Natural killer cell (primary cell): ENCODE data around the gene MBD1. TPM values are rescaled to one million over a fixed set of nuclear protein-coding genes. Genes with fewer than 3 reads are reported as not detected.
A peak's percentile ranks its signal among the peaks of the same experiment; 100 is the strongest.

Experiments
- ATAC-seq, 3 donors: fragments of 150-1000 bp in 2 of 3; fragments of 200-7000 bp in 1 of 3; cut with Tn5 transposase; 1 replicate in 1 of 3; 2 replicates in 2 of 3; pipeline ENCODE4 v1.10.0; 2021; ENCODE audit warnings: mild to moderate bottlenecking in 2 of 3, moderate library complexity in 2 of 3
- DNase-seq, 2 donors: peaks; one replicate each; pipeline versions ENCODE4 v3.0.0 to v3.0.0-alpha.2; 2013 to 2021; ENCODE audit warnings: mixed read lengths in 1 of 2
- H3K27ac ChIP-seq: one replicate; pipeline ENCODE4 v1.5.1; 2013; ENCODE audit warnings: mild to moderate bottlenecking, low read length
- H3K27me3 ChIP-seq: one replicate; pipeline ENCODE4 v1.6.1; 2013; ENCODE audit warnings: low read length; ENCODE audit not compliant: control insufficient read depth, insufficient read depth
- H3K36me3 ChIP-seq: one replicate; pipeline ENCODE4 v1.6.1; 2013; ENCODE audit warnings: low read length; ENCODE audit not compliant: control insufficient read depth, insufficient read depth
- H3K4me1 ChIP-seq: one replicate; pipeline ENCODE4 v1.6.1; 2013; ENCODE audit warnings: low read length; ENCODE audit not compliant: control insufficient read depth, insufficient read depth
- H3K4me3 ChIP-seq: one replicate; pipeline ENCODE4 v1.5.1; 2013; ENCODE audit warnings: low read length
- H3K9me3 ChIP-seq: one replicate; pipeline ENCODE4 v1.6.1; 2013; ENCODE audit warnings: low read length; ENCODE audit not compliant: control insufficient read depth, insufficient read depth
- H3K27ac Mint-ChIP-seq, 2 donors: one replicate each; pipeline ENCODE4 v1.8.0; 2022; ENCODE audit warnings: mild to moderate bottlenecking in 2 of 2, mixed read lengths in 2 of 2, moderate library complexity in 1 of 2
- H3K27me3 Mint-ChIP-seq, 2 donors: one replicate each; pipeline ENCODE4 v1.8.0; 2022; ENCODE audit warnings: low read depth in 2 of 2, mixed read lengths in 2 of 2
- H3K36me3 Mint-ChIP-seq: one replicate; pipeline ENCODE4 v1.8.0; 2022; ENCODE audit warnings: mixed read lengths
- H3K4me1 Mint-ChIP-seq, 2 donors: one replicate each; pipeline ENCODE4 v1.8.0; 2022; ENCODE audit warnings: mixed read lengths in 2 of 2
- H3K4me3 Mint-ChIP-seq: one replicate; pipeline ENCODE4 v1.8.0; 2022; ENCODE audit warnings: mild to moderate bottlenecking, moderate library complexity, mixed read lengths
- H3K9me3 Mint-ChIP-seq, 2 donors: one replicate each; pipeline ENCODE4 v1.8.0; 2022; ENCODE audit warnings: mixed read lengths in 2 of 2
- WGBS: methylation state at CpG from one replicate; pipeline ENCODE4 v1.1.7; 2013; ENCODE audit warnings: missing lambda C conversion rate; ENCODE audit not compliant: insufficient coverage; 5-methylcytosine and 5-hydroxymethylcytosine counted together
- intact Hi-C: fragments of 100-400 bp; cut with micrococcal nuclease; formaldehyde crosslinking; loops from one replicate; pipeline ENCODE4 v1.14.2; 2022
- total RNA-seq, 4 donors: library from RNA; stranded (reverse); fragments of 120-200 nt in 1 of 4; gene quantifications; one replicate each; pipeline versions ENCODE4 v1.2.3 to v1.2.4, GENCODE V29; 2013 to 2022
- TF ChIP-seq, protein P1 (sequence below): fragments of 200-600 bp; IDR thresholded peaks from one replicate; pipeline ENCODE4 v1.8.0; 2022; ENCODE audit warnings: antibody characterized with exemption

The MBD1 gene
- 100 to 1,000 TPM; 106 to 113 (median 111) TPM for total RNA-seq
- total RNA-seq (2013): 77.2 TPM

DNA sequence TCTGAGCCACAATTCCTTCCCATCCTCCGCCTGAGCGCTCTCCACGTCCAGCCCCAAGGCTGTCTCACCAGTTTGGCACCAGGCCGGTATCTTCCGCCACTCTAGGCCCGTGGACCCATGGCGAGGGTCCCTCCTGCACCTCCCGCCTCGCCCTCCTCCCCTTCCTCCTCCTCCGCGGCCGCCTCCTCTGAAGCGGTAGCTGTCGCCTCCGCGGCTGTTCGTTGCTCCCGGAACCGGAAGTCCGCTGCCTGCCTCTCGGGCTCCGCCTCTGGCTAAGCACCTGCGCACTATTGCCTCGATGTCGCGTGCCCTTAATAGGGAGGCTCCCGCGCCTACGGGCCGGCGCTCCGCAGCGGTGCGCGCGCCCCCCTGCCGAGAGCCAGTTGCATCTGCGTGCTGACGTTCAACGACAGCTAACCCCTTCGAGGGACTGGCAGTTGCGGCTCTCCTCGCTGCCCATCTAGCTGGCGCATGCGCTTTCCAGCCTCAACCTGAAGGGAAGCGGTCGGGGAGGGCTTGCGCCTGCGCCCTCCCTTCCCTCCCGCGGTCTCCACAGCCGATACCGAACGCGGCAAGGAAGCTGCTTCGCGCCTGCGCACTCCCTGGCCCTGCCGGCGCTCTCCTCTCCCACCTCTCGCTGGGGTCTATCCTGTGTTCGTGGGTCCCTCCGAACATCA lies at the start of gene MBD1:
Gene MBD1 (minus strand): TSS at position 229 of the 677 bp plus-strand sequence. CDS start 1,531 bp downstream, outside the sequence.
- Histone ChIP-seq H3K4me1 (peaks cover 34% of the 10 kb centered on the region), H3K27me3 (no peaks in the 10 kb centered on the region), H3K36me3 (peaks cover 36% of the 10 kb centered on the region), H3K9me3 (no peaks in the 10 kb centered on the region), H3K27ac (peak within 1 kb of the TSS; percentile 92), H3K4me3 (peak within 1 kb of the TSS; percentile 89)
- TF ChIP-seq, protein P1, sequence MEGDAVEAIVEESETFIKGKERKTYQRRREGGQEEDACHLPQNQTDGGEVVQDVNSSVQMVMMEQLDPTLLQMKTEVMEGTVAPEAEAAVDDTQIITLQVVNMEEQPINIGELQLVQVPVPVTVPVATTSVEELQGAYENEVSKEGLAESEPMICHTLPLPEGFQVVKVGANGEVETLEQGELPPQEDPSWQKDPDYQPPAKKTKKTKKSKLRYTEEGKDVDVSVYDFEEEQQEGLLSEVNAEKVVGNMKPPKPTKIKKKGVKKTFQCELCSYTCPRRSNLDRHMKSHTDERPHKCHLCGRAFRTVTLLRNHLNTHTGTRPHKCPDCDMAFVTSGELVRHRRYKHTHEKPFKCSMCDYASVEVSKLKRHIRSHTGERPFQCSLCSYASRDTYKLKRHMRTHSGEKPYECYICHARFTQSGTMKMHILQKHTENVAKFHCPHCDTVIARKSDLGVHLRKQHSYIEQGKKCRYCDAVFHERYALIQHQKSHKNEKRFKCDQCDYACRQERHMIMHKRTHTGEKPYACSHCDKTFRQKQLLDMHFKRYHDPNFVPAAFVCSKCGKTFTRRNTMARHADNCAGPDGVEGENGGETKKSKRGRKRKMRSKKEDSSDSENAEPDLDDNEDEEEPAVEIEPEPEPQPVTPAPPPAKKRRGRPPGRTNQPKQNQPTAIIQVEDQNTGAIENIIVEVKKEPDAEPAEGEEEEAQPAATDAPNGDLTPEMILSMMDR: peak; percentile 13
- ATAC-seq (peak; percentile 92 to 96 (median 93)), DNase-seq (peak; percentile 94 to 100)
- H3K27me3 Mint-ChIP-seq: no peaks in the 10 kb centered on the region
- no peaks in the 10 kb centered on the region for H3K9me3 Mint-ChIP-seq
- intact Hi-C loops: loop anchor here (1.0 to 10.0 kb wide), 5 partner anchors 15 to 789 kb away; partner anchors contain the start of genes ACAA2, CFAP53, ELAC1 and ME2
- WGBS: under 1% methylated on average over 63 of the region's 63 CpGs
- no peaks in the 10 kb centered on the region for H3K36me3 Mint-ChIP-seq
- H3K4me3 Mint-ChIP-seq: peak within 1 kb of the TSS; percentile 94
- H3K4me1 Mint-ChIP-seq: peaks cover 28 to 74% of the 10 kb centered on the region in 2 donors
- peak within 1 kb of the TSS; percentile 92 to 99 for H3K27ac Mint-ChIP-seq

DNA sequence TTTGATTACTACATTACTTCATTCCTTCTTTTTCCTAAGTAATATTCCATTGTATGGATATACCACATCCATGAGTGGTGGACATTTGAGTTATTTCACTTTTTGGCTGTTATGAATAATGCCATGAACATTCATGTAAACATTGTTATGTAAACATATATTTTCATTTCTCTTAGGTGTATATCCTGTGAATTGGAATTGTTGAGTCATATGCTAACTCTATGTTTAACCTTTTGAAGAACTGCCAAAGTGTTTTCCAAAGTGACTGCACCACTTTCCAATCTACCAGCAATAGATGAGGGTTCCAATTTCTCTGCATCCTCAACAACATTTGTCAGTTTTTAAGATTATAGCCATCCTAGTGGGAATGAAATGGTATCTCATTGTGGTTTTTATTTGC lies 48.9 kb upstream of the MBD1 start:
- Mint-ChIP-seq H3K27me3 (peaks cover 19 to 35% of the 10 kb centered on the region in 2 donors), H3K4me3 (no peak overlapping the region), H3K27ac (no peak overlapping the region), H3K9me3 (no peaks in the 10 kb centered on the region), H3K4me1 (no peaks in the 10 kb centered on the region), H3K36me3 (no peaks in the 10 kb centered on the region)
- H3K27me3 ChIP-seq: no peaks in the 10 kb centered on the region
- no peak overlapping the region for H3K27ac ChIP-seq
- no peak for ATAC-seq
- no peak overlapping the region for H3K4me3 ChIP-seq
- no peaks in the 10 kb centered on the region for H3K9me3 ChIP-seq
- TF ChIP-seq, protein P1: no peak
- intact Hi-C loops: no loop called here
- H3K4me1 ChIP-seq: no peaks in the 10 kb centered on the region
- no peak for DNase-seq
- no peaks in the 10 kb centered on the region for H3K36me3 ChIP-seq

- Histone ChIP-seq H3K36me3 (no peaks in the 10 kb centered on the region), H3K27ac (no peak overlapping the region), H3K4me1 (no peaks in the 10 kb centered on the region), H3K9me3 (no peaks in the 10 kb centered on the region), H3K4me3 (no peak overlapping the region), H3K27me3 (no peaks in the 10 kb centered on the region)
- H3K4me3 Mint-ChIP-seq: no peak overlapping the region
- TF ChIP-seq, protein P1: no peak
- intact Hi-C loops: no loop called here
- H3K27ac Mint-ChIP-seq: no peak overlapping the region
- H3K36me3 Mint-ChIP-seq: no peaks in the 10 kb centered on the region
- H3K9me3 Mint-ChIP-seq: no peaks in the 10 kb centered on the region
- DNase-seq (no peak), ATAC-seq (no peak)
- WGBS: 86% methylated on average over 3 of the region's 3 CpGs
- H3K4me1 Mint-ChIP-seq: no peaks in the 10 kb centered on the region
- H3K27me3 Mint-ChIP-seq: peaks cover 24 to 44% of the 10 kb centered on the region in 2 donors
Measured at GRCh38 chr18:50327983-50328382, 46.7 kb upstream of the MBD1 start.

- Mint-ChIP-seq H3K27ac (no peak overlapping the region), H3K4me1 (peaks cover 6% of the 10 kb centered on the region in 2 donors), H3K36me3 (no peaks in the 10 kb centered on the region), H3K9me3 (no peaks in the 10 kb centered on the region), H3K4me3 (no peak overlapping the region), H3K27me3 (peaks cover 13 to 63% of the 10 kb centered on the region in 2 donors)
- H3K4me1 ChIP-seq: no peaks in the 10 kb centered on the region
- H3K27ac ChIP-seq: no peak overlapping the region
- H3K4me3 ChIP-seq: no peak overlapping the region
- intact Hi-C loops: no loop called here
- H3K27me3 ChIP-seq: no peaks in the 10 kb centered on the region
- WGBS: 29% methylated on average over 3 of the region's 5 CpGs
- no peak for ATAC-seq
- TF ChIP-seq, protein P1: no peak
- DNase-seq: peak in 1 of 2 donors; percentile 18
- no peaks in the 10 kb centered on the region for H3K9me3 ChIP-seq
- no peaks in the 10 kb centered on the region for H3K36me3 ChIP-seq
Measured at GRCh38 chr18:50320719-50321118, 39.4 kb upstream of the MBD1 start.
